HepG2 (cell line): ENCODE measurements around the gene VMO1. TPM values are rescaled to one million over a fixed set of nuclear protein-coding genes. Genes with fewer than 3 reads are reported as not detected.
A peak's percentile ranks its signal among the peaks of the same experiment; 100 is the strongest.

Source experiments
- AHR ChIP-seq: IDR thresholded peaks from 2 replicates; pipeline ENCODE4 v1.6.1; 2018; ENCODE audit warnings: missing genetic modification reagents, missing compliant biosample characterization
- GLI4 ChIP-seq: sonication (generic); formaldehyde crosslinking; IDR thresholded peaks from 2 replicates; pipeline ENCODE4 v1.5.1; 2020; ENCODE audit warnings: missing genetic modification reagents, mild to moderate bottlenecking, moderate library complexity, borderline replicate concordance
- IRX3 ChIP-seq: sonication (generic); formaldehyde crosslinking; IDR thresholded peaks from 2 replicates; pipeline ENCODE4 v1.8.1; 2023; ENCODE audit warnings: mild to moderate bottlenecking, low read depth, missing genetic modification reagents, borderline replicate concordance
- KAT2B ChIP-seq: fragments of 150-350 bp; IDR thresholded peaks from 2 replicates; pipeline ENCODE4 v1.6.1; 2014; ENCODE audit warnings: low read depth, low read length, borderline replicate concordance
- RFXANK ChIP-seq: IDR thresholded peaks from 2 replicates; pipeline ENCODE4 v1.6.1; 2016
- SMARCE1 ChIP-seq: fragments of 450-650 bp; IDR thresholded peaks from 2 replicates; pipeline ENCODE4 v1.6.1; 2017; ENCODE audit warnings: borderline replicate concordance
- TRIM22 ChIP-seq: fragments of 450-650 bp; IDR thresholded peaks from 2 replicates; pipeline ENCODE4 v1.6.1; 2017
- ZBTB37 ChIP-seq: sonication (generic); formaldehyde crosslinking; IDR thresholded peaks from 2 replicates; pipeline ENCODE4 v1.4.0; 2020; ENCODE audit warnings: mild to moderate bottlenecking, missing genetic modification reagents
- ZGPAT ChIP-seq: IDR thresholded peaks from 2 replicates; pipeline ENCODE4 v1.6.1; 2016; ENCODE audit warnings: mild to moderate bottlenecking
- ZNF282 ChIP-seq: fragments of 450-650 bp; IDR thresholded peaks from 2 replicates; pipeline ENCODE4 v1.6.1; 2018; ENCODE audit not compliant: partially characterized antibody
- ZNF547 ChIP-seq: sonication (generic); formaldehyde crosslinking; IDR thresholded peaks from 2 replicates; pipeline ENCODE4 v1.5.1; 2020; ENCODE audit warnings: mild to moderate bottlenecking, missing genetic modification reagents
- ZNF576 ChIP-seq: sonication (generic); formaldehyde crosslinking; IDR thresholded peaks from 2 replicates; pipeline ENCODE4 v1.4.0; 2020; ENCODE audit warnings: mild to moderate bottlenecking, missing genetic modification reagents
- polyA plus RNA-seq, 8 experiments: library from polyadenylated mRNA; depleted of rRNA in 3 of 8; stranded (reverse) in 7 of 8; unstranded in 1 of 8; fragments of >200 nt; fragmentation: Illumina TruSeq in 4 of 8; extraction: Trizol in 4 of 8; gene quantifications; 2 replicates each; pipeline versions ENCODE4 v1.2.1 to v1.2.3, GENCODE V29; 2011 to 2016; ENCODE audit warnings: low read depth in 4 of 8, missing spikeins in 1 of 8, mixed read lengths in 1 of 8; ENCODE audit not compliant: insufficient read depth in 1 of 8
- total RNA-seq, 5 experiments: library from RNA; depleted of rRNA; stranded (reverse); fragments of >200 nt; fragmentation: Illumina TruSeq; extraction: Trizol; gene quantifications; 2 replicates each; pipeline ENCODE4 v1.2.3, GENCODE V29; 2016; ENCODE audit warnings: low read depth in 1 of 5
- TF ChIP-seq, protein P1 (sequence below): sonication (generic); formaldehyde crosslinking; IDR thresholded peaks from 2 replicates; pipeline ENCODE4 v1.4.0; 2020; ENCODE audit warnings: mild to moderate bottlenecking, missing genetic modification reagents
- TF ChIP-seq, protein P2 (sequence below): IDR thresholded peaks from 2 replicates; pipeline ENCODE4 v1.6.1; 2018; ENCODE audit warnings: missing genetic modification reagents, mild to moderate bottlenecking, missing compliant biosample characterization
- TF ChIP-seq, protein P3 (sequence below): IDR thresholded peaks from 2 replicates; pipeline ENCODE4 v1.6.1; 2016; ENCODE audit warnings: control low read depth
- TF ChIP-seq, protein P4 (sequence below): sonication (generic); formaldehyde crosslinking; IDR thresholded peaks from 2 replicates; pipeline ENCODE4 v1.5.0; 2020; ENCODE audit warnings: mild to moderate bottlenecking, missing genetic modification reagents

The VMO1 gene
- total and polyA plus RNA-seq, 2 of the 13 experiments (the other 11 are each of a cell fraction or from before 2014, with no cell fraction given): not detected

DNA sequence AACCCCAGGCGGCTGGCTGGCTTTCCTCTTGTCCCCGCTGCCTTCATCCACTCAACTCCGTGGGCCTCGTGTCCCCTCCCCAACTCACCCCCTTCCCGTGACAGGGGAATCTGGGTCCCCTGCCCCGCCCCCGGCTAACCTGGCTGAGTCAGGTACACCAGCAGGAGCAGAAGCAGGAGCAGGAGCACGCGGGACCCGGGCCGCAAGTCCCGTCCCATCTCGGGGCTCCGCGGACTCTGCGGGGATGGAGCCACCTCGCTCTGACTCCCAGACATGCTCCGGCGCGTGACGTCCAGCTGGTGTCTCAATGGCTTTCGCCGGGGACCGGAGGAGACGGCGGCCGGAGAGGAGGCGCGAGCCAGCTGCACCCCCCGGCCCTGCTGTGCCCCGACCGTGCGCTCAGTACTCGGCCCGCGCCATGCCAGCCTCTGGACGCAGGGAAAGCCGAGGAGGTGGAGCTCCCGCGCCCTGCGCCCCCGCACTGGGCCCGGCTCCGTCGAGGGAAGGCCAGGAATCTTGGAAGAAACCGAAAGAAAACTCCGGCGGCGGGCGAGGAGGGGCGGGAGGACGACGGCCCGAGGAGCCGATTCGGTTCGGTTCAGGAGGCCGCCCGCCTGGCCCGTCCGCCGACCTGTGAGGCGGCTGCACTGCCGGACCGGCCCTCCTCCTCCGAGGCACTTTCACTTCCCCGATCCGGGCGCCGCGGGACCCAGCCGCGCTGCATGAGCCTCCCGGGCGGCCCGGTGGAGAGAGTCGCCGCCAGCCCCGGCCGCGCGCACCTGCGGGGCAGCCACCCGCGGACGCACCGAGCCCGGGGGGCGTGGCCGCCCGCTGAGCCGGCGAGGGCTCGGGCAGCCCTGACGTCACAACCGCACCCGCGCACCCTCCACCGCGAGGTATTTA, 46.8 kb downstream of the VMO1 start, which contains the start of the genes CXCL16 and ZMYND15 (continued):
- TF ChIP-seq ZBTB37 (CRISPR knock-in tag) (no peak), TRIM22 (no peak), ZNF547 (no peak), ZNF576 (peak; percentile 57; the same call in 1 of the 2 replicates), SMARCE1 (no peak), ZNF282 (no peak), GLI4 (CRISPR knock-in tag) (no peak), ZGPAT (peak; percentile 76; the same call in 1 of the 2 replicates), AHR (CRISPR knock-in tag) (0 out of 2 replicates have a peak, but pooled peaks have one; percentile 62), KAT2B (no peak), RFXANK (no peak), IRX3 (0 out of 2 replicates have a peak, but pooled peaks have one; percentile 4)
- TF ChIP-seq, protein P1, sequence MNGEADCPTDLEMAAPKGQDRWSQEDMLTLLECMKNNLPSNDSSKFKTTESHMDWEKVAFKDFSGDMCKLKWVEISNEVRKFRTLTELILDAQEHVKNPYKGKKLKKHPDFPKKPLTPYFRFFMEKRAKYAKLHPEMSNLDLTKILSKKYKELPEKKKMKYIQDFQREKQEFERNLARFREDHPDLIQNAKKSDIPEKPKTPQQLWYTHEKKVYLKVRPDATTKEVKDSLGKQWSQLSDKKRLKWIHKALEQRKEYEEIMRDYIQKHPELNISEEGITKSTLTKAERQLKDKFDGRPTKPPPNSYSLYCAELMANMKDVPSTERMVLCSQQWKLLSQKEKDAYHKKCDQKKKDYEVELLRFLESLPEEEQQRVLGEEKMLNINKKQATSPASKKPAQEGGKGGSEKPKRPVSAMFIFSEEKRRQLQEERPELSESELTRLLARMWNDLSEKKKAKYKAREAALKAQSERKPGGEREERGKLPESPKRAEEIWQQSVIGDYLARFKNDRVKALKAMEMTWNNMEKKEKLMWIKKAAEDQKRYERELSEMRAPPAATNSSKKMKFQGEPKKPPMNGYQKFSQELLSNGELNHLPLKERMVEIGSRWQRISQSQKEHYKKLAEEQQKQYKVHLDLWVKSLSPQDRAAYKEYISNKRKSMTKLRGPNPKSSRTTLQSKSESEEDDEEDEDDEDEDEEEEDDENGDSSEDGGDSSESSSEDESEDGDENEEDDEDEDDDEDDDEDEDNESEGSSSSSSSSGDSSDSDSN: peak; percentile 92
- TF ChIP-seq, protein P2, sequence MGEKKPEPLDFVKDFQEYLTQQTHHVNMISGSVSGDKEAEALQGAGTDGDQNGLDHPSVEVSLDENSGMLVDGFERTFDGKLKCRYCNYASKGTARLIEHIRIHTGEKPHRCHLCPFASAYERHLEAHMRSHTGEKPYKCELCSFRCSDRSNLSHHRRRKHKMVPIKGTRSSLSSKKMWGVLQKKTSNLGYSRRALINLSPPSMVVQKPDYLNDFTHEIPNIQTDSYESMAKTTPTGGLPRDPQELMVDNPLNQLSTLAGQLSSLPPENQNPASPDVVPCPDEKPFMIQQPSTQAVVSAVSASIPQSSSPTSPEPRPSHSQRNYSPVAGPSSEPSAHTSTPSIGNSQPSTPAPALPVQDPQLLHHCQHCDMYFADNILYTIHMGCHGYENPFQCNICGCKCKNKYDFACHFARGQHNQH (CRISPR knock-in tag): no peak
- TF ChIP-seq, protein P3, sequence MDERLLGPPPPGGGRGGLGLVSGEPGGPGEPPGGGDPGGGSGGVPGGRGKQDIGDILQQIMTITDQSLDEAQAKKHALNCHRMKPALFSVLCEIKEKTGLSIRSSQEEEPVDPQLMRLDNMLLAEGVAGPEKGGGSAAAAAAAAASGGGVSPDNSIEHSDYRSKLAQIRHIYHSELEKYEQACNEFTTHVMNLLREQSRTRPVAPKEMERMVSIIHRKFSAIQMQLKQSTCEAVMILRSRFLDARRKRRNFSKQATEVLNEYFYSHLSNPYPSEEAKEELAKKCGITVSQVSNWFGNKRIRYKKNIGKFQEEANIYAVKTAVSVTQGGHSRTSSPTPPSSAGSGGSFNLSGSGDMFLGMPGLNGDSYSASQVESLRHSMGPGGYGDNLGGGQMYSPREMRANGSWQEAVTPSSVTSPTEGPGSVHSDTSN (CRISPR knock-in tag): no peak
- TF ChIP-seq, protein P4, sequence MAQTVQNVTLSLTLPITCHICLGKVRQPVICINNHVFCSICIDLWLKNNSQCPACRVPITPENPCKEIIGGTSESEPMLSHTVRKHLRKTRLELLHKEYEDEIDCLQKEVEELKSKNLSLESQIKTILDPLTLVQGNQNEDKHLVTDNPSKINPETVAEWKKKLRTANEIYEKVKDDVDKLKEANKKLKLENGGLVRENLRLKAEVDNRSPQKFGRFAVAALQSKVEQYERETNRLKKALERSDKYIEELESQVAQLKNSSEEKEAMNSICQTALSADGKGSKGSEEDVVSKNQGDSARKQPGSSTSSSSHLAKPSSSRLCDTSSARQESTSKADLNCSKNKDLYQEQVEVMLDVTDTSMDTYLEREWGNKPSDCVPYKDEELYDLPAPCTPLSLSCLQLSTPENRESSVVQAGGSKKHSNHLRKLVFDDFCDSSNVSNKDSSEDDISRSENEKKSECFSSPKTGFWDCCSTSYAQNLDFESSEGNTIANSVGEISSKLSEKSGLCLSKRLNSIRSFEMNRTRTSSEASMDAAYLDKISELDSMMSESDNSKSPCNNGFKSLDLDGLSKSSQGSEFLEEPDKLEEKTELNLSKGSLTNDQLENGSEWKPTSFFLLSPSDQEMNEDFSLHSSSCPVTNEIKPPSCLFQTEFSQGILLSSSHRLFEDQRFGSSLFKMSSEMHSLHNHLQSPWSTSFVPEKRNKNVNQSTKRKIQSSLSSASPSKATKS: no peak
